Glomerular visceral epithelial cell (primary cell): ENCODE measurements around the gene ELOVL2.

Source experiments
- DNase-seq: peaks from one replicate; pipeline ENCODE4 v3.0.0-alpha.2; 2016; ENCODE audit errors: extremely low spot score

The ELOVL2 gene

GRCh38 chr6:10977231-10977968 lies 66.7 kb downstream of the ELOVL2 start:
- DNase-seq = no peak

GRCh38 chr6:10976571-10976970 lies 67.5 kb downstream of the ELOVL2 start:
- no peak for DNase-seq

- DNase-seq = no peak
Measured at GRCh38 chr6:10972196-10972595, 71.9 kb downstream of the ELOVL2 start.

- no peak for DNase-seq
Measured at GRCh38 chr6:10970731-10971130, 73.4 kb downstream of the ELOVL2 start.

- DNase-seq = no peak
Measured at GRCh38 chr6:10968776-10969175, 75.3 kb downstream of the ELOVL2 start.

- no peak for DNase-seq
Measured at GRCh38 chr6:10964684-10965083, 79.4 kb downstream of the ELOVL2 start.

GRCh38 chr6:10963113-10963512 lies 81.0 kb downstream of the ELOVL2 start:
- DNase-seq = no peak

- DNase-seq = peak; percentile 49
Measured at GRCh38 chr6:10962673-10963072, 81.4 kb downstream of the ELOVL2 start.

- DNase-seq = no peak
Measured at GRCh38 chr6:10961837-10962236, 82.3 kb downstream of the ELOVL2 start.

GRCh38 chr6:10960171-10960570 lies 83.9 kb downstream of the ELOVL2 start:
- DNase-seq = no peak

- no peak for DNase-seq
Measured at GRCh38 chr6:10957414-10957886, 86.7 kb downstream of the ELOVL2 start.

- no peak for DNase-seq
Measured at GRCh38 chr6:10956776-10957175, 87.3 kb downstream of the ELOVL2 start.

GRCh38 chr6:10954590-10955010 lies 89.5 kb downstream of the ELOVL2 start:
- peak; percentile 74 for DNase-seq

GRCh38 chr6:10951675-10952282 lies 92.3 kb downstream of the ELOVL2 start:
- peak; percentile 39 for DNase-seq

- DNase-seq = no peak
Measured at GRCh38 chr6:10949579-10950490, 94.3 kb downstream of the ELOVL2 start.

- DNase-seq = no peak
Measured at GRCh38 chr6:10947966-10948365, 96.1 kb downstream of the ELOVL2 start.

- DNase-seq = no peak
Measured at GRCh38 chr6:10945845-10946244, 98.3 kb downstream of the ELOVL2 start.

- DNase-seq = no peak
Measured at GRCh38 chr6:10939840-10940239, 104.3 kb downstream of the ELOVL2 start.

- DNase-seq = no peak
Measured at GRCh38 chr6:10933126-10933525, 111.0 kb downstream of the ELOVL2 start.
